Adrenal gland (tissue), 12 donors: ENCODE results near the gene GAK. TPM values are rescaled to one million over a fixed set of nuclear protein-coding genes. Genes with fewer than 3 reads are reported as not detected.
A peak's percentile ranks its signal among the peaks of the same experiment; 100 is the strongest.

Experiments used
- DNase-seq, 7 donors: peaks; one replicate each; pipeline ENCODE4 v3.0.0-alpha.2; 2019 to 2020
- H3K27ac ChIP-seq, 5 donors: fragments of 200-600 bp; sonication (generic) in 4 of 5; 1 replicate in 3 of 5; 2 replicates in 2 of 5; pipeline versions ENCODE4 v1.5.1 to v1.8.0; 2016 to 2020; ENCODE audit warnings: mild to moderate bottlenecking in 1 of 5
- H3K27me3 ChIP-seq: fragments of 200-600 bp; 2 replicates; pipeline ENCODE4 v1.8.0; 2021
- H3K36me3 ChIP-seq, 2 donors: fragments of 200-600 bp; replicated peaks in 1 of 2; 1 replicate in 1 of 2; 2 replicates in 1 of 2; pipeline versions ENCODE4 v1.5.1 to v1.8.0; 2018 to 2022
- H3K4me1 ChIP-seq, 2 donors: fragments of 200-600 bp; replicated peaks in 1 of 2; 1 replicate in 1 of 2; 2 replicates in 1 of 2; pipeline versions ENCODE4 v1.5.1 to v1.8.0; 2018 to 2021
- H3K4me3 ChIP-seq, 4 donors: fragments of 200-600 bp; sonication (generic) in 3 of 4; one replicate each; pipeline ENCODE4 v1.5.1; 2016 to 2018
- H3K9me3 ChIP-seq, 3 donors: fragments of 200-600 bp; sonication (generic) in 1 of 3; replicated peaks in 1 of 3; 1 replicate in 2 of 3; 2 replicates in 1 of 3; pipeline versions ENCODE4 v1.5.1 to v1.8.0; 2016 to 2021
- POLR2A ChIP-seq, 2 donors: fragments of 450-650 bp; IDR thresholded peaks; one replicate each; pipeline ENCODE4 v1.6.1; 2017; ENCODE audit warnings: antibody characterized with exemption in 2 of 2, mild to moderate bottlenecking in 2 of 2, moderate library complexity in 1 of 2
- WGBS, 4 donors: extraction: QIAGEN DNeasy Blood & Tissue Kit in 2 of 4; methylation state at CpG; one replicate each; pipeline versions ENCODE4 v1.1.5 to v1.1.7; 2013 to 2017; 5-methylcytosine and 5-hydroxymethylcytosine counted together
- intact Hi-C, 2 donors: fragments of 100-400 bp; cut with DNase I; formaldehyde crosslinking; loops; one replicate each; pipeline versions ENCODE4 v1.14.1 to v1.15.0; 2022 to 2023
- polyA plus RNA-seq, 3 donors: library from polyadenylated mRNA; stranded (reverse); fragments of 200-250 nt in 2 of 3; fragments of 350-450 nt in 1 of 3; fragmentation: Illumina TruSeq in 1 of 3; extraction: RNeasy Lipid Tissue Mini Kit (QIAGEN cat#74804) in 1 of 3; gene quantifications; one replicate each; pipeline ENCODE4 v1.2.3, GENCODE V29; 2013 to 2014
- total RNA-seq, 9 donors: library from RNA; depleted of rRNA in 4 of 9; stranded (reverse); fragments of >200 nt in 4 of 9; fragments of 120-200 nt in 1 of 9; fragmentation: NEBNext Ultra II Directional in 1 of 9; extraction: Animal tissue kit (Norgen Biotek cat#: 25700) in 1 of 9; gene quantifications; one replicate each; pipeline versions ENCODE4 v1.1.0 to v1.2.4, GENCODE V29; 2013 to 2023
- TF ChIP-seq, protein P1 (sequence below), 6 experiments: fragments of 450-650 bp in 4 of 6; fragments of 200-600 bp in 2 of 6; sonication (generic) in 1 of 6; IDR thresholded peaks; 1 replicate in 5 of 6; 2 replicates in 1 of 6; pipeline versions ENCODE4 v1.5.1 to v1.8.0; 2016 to 2021; ENCODE audit warnings: antibody characterized with exemption in 6 of 6, mild to moderate bottlenecking in 2 of 6, moderate library complexity in 1 of 6
- donor health status: healthy with polysubstance abuse.
- donor health status: Bipolar disorder and iron deficiency.
- donor health status: DM: yes; HTN: yes; CAD: no.
- donor health status: DM: no; HTN: no; CAD: no.
- donor health status: DM: no; HTN: no; CAD: no.
- donor health status: DM: yes; HTN: yes; CAD: no.

GAK gene
- total and polyA plus RNA-seq, 12 donors: 39.0 to 381 (median 132) TPM

DNA sequence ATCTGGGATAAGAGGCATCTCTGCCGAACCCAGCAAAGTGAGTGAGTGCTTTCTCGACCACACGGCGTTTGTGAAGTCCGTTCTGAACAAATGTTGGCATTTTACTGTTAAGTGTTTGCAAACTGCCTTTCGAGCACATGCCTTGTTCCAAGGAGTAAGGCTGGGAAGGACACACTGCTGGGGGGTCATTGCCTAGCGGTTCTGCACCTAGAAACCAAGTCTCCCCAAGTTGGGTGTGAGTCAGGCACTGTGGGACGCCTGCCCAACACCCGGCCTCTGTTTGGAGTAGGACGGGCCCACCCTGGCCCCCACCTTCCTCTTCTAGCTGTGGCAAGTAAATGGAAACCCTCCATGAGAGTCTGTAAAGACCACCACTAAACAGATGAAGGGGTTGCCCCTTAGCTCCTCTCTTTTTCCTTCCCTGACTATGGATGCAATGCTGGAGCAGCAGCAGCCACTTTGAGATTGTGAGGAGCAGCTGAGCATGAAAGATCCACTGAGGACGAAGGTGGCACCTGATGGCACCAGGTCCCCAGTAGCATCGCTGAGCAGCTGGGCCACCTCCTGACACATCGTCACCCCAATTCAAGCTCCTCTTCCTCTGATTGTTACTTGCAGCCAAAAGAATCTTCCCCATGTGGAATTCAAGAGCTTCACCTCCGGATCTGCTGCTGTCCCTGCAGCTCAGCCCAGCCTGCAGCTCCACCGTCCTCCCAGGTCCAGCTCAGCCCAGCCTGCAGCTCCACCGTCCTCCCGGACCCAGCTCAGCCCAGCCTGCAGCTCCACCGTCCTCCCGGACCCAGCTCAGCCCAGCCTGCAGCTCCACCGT is 112.5 kb downstream of the GAK start:
- intact Hi-C loops: no loop called here
- 78 to 90% (median 83%) methylated on average over 17 to 20 of the region's 20 CpGs for WGBS, 4 donors
- no peak for DNase-seq
- H3K27me3 ChIP-seq: no peaks in the 10 kb centered on the region
- no peak overlapping the region for H3K27ac ChIP-seq
- no peaks in the 10 kb centered on the region for H3K4me1 ChIP-seq
- H3K4me3 ChIP-seq: no peak overlapping the region
- no peak for TF ChIP-seq POLR2A (IDR thresholded peaks at IDR 0.05)
- TF ChIP-seq, protein P1, sequence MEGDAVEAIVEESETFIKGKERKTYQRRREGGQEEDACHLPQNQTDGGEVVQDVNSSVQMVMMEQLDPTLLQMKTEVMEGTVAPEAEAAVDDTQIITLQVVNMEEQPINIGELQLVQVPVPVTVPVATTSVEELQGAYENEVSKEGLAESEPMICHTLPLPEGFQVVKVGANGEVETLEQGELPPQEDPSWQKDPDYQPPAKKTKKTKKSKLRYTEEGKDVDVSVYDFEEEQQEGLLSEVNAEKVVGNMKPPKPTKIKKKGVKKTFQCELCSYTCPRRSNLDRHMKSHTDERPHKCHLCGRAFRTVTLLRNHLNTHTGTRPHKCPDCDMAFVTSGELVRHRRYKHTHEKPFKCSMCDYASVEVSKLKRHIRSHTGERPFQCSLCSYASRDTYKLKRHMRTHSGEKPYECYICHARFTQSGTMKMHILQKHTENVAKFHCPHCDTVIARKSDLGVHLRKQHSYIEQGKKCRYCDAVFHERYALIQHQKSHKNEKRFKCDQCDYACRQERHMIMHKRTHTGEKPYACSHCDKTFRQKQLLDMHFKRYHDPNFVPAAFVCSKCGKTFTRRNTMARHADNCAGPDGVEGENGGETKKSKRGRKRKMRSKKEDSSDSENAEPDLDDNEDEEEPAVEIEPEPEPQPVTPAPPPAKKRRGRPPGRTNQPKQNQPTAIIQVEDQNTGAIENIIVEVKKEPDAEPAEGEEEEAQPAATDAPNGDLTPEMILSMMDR (IDR thresholded peaks at IDR 0.05): no peak
- H3K36me3 ChIP-seq: no peaks in the 10 kb centered on the region
- H3K9me3 ChIP-seq: no peaks in the 10 kb centered on the region

DNA sequence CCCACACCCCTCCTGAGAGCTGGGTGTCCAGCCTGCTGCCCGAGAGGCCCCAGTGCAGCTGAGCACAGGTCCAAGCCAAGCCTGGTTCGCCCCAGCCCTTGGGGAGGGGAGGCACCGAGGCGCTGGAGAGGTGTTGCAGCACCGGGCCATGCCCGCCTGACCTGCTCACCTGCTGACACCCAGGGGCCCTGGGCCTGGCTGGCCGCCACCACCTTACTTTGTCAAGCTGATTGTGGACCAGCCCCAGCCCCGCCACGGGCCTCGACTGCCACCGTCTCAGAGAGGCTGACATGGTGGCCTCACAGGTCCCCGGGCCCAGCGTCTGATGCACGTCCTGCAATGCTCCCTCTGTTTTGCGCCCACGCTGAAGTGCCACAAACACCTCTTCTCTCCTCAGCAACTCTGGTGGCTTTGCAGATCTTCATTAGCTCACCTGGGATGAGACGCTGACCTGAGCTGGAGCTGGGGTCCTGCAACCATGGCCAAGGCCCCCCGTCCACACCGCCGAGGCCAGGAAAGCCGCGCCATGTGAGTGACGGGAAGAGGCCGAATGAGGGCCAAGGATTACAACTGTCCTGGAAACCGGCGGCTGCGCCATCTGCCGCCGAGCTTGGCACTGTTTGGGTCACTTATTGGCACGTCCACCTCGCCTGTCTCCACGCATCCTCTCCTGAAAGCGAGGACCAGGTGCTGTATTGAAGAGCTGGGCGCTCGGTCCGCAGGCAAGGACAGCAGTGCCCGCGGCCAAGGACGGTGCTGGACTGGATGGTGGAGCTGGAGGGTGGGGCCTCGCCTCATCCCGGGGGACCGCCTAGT is 113.8 kb downstream of the GAK start:
- 86 to 91% (median 87%) methylated on average over 18 to 42 of the region's 42 CpGs for WGBS, 4 donors
- no peak overlapping the region for H3K4me3 ChIP-seq
- TF ChIP-seq POLR2A (IDR thresholded peaks at IDR 0.05): no peak
- TF ChIP-seq, protein P1 (IDR thresholded peaks at IDR 0.05): no peak
- no peaks in the 10 kb centered on the region for H3K9me3 ChIP-seq
- intact Hi-C loops: no loop called here
- DNase-seq: peak in 1 of 7 donors; percentile 9
- no peaks in the 10 kb centered on the region for H3K36me3 ChIP-seq
- no peaks in the 10 kb centered on the region for H3K27me3 ChIP-seq
- no peak overlapping the region for H3K27ac ChIP-seq
- no peaks in the 10 kb centered on the region for H3K4me1 ChIP-seq

DNA sequence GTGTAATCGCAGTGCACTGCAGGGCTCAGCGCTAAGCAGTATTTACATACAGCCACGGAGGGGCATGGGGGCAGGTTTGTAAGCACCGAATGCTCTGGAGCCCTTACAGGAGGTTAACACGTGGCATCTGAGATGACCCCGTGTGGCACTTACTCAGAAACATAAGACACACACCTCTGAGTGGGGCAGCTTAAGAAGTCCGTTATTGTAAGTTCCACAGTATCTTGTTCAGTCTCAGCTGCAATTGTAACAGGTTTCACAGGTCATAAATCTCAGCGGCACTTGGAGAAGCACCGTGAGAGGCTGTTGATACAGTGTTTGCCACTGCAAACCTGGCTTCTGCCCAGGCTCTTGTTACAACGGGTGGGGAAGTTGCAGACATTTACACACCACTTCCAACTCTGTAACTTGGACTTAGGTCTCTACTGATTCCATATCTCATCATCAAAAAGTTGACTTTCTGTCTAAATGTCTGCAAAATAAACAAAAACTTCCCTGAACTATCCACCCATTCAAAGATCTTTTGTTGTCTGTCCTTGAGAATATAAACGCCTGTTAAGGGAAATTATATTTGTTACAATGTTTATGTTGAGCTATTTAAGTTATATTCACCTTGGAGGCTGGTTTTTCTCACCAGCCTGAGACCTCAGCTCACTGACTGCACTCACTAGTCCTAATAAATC is 116.5 kb downstream of the GAK start:
- Histone ChIP-seq H3K36me3 (no peaks in the 10 kb centered on the region), H3K27ac (no peak overlapping the region), H3K27me3 (no peaks in the 10 kb centered on the region), H3K4me3 (no peak overlapping the region), H3K9me3 (no peaks in the 10 kb centered on the region), H3K4me1 (no peaks in the 10 kb centered on the region)
- 49 to 53% (median 52%) methylated on average over 10 to 11 of the region's 11 CpGs for WGBS, 4 donors
- intact Hi-C loops: no loop called here
- DNase-seq: peak in 2 of 7 donors; percentile 4 to 6
- TF ChIP-seq, protein P1 (IDR thresholded peaks at IDR 0.05): no peak
- no peak for TF ChIP-seq POLR2A (IDR thresholded peaks at IDR 0.05)

DNA sequence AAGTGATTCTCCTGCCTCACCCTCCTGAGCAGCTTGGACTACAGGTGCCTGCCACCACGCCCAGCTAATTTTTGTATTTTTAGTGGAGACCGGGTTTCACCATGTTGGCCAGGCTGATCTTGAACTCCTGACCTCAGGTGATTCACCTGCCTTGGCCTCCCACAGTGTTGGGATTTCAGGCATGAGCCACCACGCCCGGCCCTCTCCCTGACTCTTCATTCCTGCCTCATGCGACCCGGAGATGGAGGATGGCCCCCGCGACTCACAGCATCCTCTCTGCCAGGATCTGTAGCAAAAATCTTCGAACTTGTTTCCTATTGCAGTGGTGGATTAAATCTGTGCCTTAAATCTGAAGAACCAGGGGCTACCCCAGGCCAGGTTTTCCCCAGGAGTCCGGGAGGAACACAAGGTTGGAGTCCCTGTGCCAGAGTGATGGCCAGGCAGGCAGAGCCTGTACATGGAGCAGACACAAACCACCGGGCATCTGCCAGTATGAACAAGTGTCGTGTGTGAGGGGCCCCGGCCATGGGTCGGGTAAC is 117.7 kb downstream of the GAK start:
- Histone ChIP-seq H3K27ac (no peak overlapping the region), H3K4me1 (no peaks in the 10 kb centered on the region), H3K27me3 (no peaks in the 10 kb centered on the region), H3K4me3 (no peak overlapping the region), H3K9me3 (no peaks in the 10 kb centered on the region), H3K36me3 (no peaks in the 10 kb centered on the region)
- intact Hi-C loops: no loop called here
- peak in 2 of 7 donors; percentile 5 to 8 for DNase-seq
- TF ChIP-seq, protein P1 (IDR thresholded peaks at IDR 0.05): no peak
- TF ChIP-seq POLR2A (IDR thresholded peaks at IDR 0.05): no peak
- 77 to 82% (median 81%) methylated on average over 13 to 14 of the region's 14 CpGs for WGBS, 4 donors
